ENCODE data around the gene CCDC33.

- TF ChIP-seq CTCF (IDR thresholded peaks at IDR 0.05; ENCODE audit: low read depth, low read length, poor library complexity, severe bottlenecking) = no peak
- TF ChIP-seq EZH2phosphoT487 (IDR thresholded peaks at IDR 0.05; ENCODE audit: borderline replicate concordance, low read length) = no peak
Measured at GRCh38 chr15:74262151-74262550, 26.0 kb downstream of the CCDC33 start.

Data from DOHH2 (cell line).